Adrenal gland (tissue), 5 donors: Measurements from ENCODE around the gene CHP1.
"Not testable (repeated sequence)": the region's sequence is repeated elsewhere in the genome, so short reads cannot be mapped to it uniquely, and the experiment has no call there.

ENCODE experiments used
- CTCF ChIP-seq, 6 experiments: fragments of 450-650 bp in 4 of 6; fragments of 200-600 bp in 2 of 6; sonication (generic) in 1 of 6; IDR thresholded peaks; 1 replicate in 5 of 6; 2 replicates in 1 of 6; pipeline versions ENCODE4 v1.5.1 to v1.8.0; 2016 to 2021; ENCODE audit warnings: antibody characterized with exemption in 6 of 6, mild to moderate bottlenecking in 2 of 6, moderate library complexity in 1 of 6
- POLR2A ChIP-seq, 2 donors: fragments of 450-650 bp; IDR thresholded peaks; one replicate each; pipeline ENCODE4 v1.6.1; 2017; ENCODE audit warnings: antibody characterized with exemption in 2 of 2, mild to moderate bottlenecking in 2 of 2, moderate library complexity in 1 of 2
- donor health status: DM: no; HTN: no; CAD: no.

- TF ChIP-seq POLR2A, CTCF (IDR thresholded peaks at IDR 0.05): not testable (repeated sequence)
Measured at GRCh38 chr15:41320805-41321330, 89.8 kb downstream of the CHP1 start.
